ENCODE results near the gene TRIP6.

Gene TRIP6

DNA sequence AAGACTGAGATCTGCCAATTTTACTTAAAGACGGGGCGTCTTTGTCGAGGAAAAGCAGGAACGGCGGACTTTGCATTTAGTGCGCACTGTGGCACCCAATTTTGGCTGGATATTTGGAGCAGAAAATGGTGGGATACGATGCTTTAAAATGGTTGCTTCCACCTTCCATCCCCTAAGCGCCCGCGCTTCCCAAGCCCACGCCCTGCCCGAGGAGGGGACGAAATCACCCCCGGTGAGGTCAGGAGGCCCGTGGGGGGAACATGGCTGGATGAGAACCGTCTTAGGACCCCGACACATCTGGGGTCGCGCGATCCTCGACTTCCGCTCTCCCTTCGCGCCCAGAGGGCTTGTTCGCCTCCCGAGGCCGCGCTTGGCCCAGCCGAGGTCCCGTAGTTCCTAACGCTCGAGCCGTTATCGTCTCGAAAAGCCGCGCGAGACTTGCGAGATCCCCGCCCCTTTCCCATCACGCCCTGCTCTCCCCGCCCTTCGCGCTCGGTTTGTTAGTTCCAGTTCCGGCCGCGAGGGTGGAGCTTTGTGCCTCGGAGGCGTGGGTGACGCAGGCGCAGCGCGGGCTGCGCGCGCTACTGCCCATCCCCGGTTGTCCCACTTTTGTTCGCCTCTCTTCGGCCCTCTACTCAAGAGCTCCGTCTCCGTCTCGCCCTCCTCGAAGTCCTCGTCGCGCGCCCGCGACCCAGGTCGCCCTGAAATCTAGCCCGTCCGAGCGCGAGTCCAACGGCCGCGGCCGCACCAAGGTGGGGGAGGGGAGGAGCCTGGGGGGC is 7.6 kb downstream of the TRIP6 start, which contains the start of gene SRRT:
TSS of gene SRRT (plus strand) at position 527 of the 779 bp plus-strand sequence. CDS start 488 bp downstream, outside the sequence.
- DNase-seq (ENCODE audit: low spot score): peak; percentile 98

DNA sequence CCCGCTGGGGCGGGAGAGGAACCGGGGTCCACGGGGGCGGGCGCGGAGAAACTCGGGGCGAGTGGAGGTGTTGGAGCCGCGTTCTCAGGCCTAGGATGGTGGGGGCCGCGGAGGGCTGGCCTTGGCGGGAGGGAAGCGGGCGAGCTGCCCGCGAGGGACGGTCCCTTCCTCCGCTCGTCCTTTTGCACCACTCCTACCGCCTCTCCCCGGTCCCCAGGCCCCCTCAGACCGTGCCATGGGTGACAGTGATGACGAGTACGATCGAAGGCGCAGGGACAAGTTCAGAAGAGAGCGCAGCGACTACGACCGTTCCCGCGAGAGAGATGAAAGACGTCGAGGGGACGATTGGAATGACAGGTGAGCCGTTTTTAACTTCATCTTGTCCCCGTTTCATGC is 8.2 kb downstream of the TRIP6 start:
- peak; percentile 47 for DNase-seq (ENCODE audit: low spot score)

DNA sequence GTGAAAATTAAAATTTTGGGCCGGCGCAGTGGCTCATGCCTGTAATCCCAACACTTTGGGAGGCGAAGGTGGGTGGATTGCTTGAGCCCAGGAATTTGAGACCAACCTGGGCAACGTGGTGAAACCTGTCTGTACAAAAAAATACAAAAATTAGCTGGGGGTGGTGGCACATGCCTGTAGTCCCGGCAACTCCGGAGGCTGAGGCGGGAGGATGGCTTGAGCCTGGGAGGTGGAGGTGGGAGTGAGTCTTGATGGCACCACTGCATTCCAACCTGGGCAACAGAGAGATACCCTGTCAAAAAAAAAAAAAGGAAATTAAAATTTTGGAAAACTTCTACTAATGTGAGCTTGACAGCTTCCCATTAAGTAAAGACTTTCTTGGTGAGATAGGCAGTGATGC is 10.8 kb downstream of the TRIP6 start:
- DNase-seq (ENCODE audit: low spot score): no peak

DNA sequence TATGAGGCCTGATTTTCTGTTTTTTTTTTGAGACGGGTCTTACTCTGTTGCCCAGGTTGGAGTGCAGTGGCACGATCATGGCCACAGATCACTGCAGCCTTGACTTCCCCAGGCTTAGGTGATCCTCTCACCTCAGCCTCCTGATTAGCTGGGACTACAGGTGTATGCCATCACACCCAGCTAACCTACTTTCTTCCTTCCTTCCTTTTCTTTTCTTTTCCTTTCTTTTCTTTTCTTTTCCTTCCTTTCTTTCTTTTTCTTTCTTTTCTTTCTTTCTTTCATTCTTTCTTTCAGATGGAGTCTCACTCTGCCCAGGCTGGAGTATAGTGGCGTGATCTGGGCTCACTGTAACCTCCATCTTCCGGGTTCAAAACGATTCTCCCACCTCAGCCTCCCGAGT is 11.5 kb downstream of the TRIP6 start:
- DNase-seq (ENCODE audit: low spot score): no peak

DNA sequence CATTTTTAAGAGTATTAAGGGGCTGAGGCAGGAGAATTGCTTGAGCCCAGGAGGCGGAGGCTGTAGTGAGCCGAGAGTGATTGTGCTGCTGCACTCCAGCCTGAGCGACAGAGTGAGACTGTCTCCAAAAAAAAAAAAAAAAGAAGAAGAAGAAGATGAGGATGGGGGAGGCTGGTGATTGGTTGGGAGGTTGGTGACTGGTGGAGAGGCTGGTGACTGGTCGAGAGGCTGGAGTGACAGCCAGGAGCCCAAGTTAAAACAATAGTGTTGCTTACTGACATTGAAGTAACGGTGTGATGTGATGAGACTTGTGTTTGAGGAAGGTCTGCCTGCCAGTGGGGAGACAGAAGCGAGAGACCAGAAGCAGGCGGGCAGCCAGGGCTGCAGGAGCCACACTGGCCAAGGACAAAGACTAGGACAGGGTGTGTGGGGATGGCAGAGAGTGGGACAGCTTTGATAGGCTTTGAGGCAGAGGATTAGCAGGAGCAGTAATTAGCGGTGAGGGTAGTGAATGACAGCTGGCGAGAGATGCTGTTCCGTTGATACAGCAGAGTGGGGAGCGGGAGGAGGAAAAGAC is 12.6 kb downstream of the TRIP6 start:
- DNase-seq (ENCODE audit: low spot score): no peak

DNA sequence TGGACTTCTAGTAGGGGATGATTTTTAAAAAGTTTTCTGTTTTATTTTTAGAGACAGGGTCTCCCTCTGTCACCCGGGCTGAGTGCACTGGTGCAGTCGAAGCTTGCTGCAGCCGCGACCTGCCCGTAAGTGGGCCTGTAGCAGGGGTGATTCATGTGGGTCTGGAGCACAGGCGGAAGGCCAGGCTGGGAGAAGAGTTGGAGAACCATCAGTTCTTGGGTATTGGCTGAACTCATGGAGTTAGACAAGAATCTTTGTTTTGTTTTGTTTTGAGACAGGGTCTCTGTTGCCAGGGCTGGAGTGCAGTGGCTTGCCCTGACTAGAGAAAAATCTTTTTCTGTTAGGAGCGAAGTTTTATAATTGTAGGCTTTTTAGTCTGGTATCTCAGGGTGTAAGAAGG is 13.5 kb downstream of the TRIP6 start:
- DNase-seq (ENCODE audit: low spot score): no peak

DNA sequence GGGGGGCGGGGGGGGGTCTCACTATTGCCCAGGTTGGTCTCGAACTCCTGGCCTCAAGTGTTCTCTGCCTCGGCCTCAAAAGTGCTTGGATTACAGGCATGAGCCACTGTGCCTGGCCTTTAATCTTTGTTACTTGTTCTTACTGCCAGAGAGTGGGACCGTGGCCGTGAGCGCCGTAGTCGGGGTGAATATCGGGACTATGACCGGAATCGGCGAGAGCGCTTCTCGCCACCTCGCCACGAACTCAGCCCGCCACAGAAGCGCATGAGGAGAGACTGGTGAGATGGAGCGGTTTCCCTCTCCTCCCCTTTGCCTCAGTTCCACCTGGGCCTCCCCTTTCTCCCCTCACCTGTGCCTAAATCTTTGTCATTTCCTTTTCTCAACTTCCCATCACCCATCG is 13.9 kb downstream of the TRIP6 start:
- DNase-seq (ENCODE audit: low spot score): no peak

DNA sequence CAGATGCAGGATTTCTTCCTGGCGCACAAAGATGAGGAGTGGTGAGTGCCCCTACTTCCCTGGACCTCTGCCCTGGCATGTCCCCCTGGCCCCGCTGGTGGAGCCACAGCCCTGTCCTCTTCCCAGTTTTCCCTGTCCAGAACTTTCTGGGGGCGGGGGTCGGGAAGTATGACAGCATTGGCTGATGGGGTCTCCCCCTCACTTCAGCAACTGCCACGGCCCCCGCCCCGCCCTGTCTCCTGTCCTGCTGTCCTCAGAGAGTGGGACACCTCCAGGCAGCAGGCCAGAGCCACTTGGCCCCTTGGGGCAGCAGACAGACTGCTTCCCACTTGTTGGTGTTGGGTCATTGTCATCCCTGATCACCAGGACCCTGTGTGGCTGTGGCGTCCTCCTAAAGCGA is 15.0 kb downstream of the TRIP6 start:
- DNase-seq (ENCODE audit: low spot score): no peak

DNA sequence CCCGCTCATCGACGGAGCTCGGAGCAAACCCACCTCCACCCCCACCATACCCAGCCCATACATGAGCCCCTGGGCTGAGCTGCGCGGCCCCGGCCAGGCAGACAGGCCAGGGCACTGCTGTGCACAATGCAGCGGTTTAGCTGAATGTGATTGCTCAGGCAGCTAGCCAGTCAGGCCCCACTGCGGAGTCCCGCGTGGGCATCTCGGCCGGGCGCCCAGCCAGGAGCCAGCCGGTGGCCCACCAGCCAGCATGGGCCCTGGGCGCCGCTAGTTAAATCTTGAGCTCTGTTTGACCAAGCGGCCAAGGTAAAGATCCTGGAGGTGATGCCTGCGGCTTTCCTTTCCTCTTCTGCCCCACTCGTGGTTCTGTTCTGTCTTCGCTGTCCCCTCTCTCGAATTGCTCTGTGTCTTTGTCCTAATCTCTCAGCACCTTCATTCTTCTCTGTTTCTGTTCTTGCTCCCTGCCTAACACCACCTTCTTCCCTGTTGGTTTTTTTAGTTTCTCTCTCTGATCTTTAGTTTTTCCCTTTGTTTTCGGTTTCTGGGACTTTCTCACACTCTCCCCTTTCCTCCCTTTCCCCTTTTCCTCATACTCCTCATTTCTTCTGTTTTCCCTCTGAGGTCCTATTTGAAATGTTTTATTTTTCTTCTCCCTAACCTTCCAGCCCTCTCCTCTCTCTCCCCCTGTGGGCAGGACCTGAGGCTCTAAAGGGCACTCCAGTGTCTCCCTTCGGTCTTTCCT is 15.8 kb downstream of the TRIP6 start:
- DNase-seq (ENCODE audit: low spot score): no peak

DNA sequence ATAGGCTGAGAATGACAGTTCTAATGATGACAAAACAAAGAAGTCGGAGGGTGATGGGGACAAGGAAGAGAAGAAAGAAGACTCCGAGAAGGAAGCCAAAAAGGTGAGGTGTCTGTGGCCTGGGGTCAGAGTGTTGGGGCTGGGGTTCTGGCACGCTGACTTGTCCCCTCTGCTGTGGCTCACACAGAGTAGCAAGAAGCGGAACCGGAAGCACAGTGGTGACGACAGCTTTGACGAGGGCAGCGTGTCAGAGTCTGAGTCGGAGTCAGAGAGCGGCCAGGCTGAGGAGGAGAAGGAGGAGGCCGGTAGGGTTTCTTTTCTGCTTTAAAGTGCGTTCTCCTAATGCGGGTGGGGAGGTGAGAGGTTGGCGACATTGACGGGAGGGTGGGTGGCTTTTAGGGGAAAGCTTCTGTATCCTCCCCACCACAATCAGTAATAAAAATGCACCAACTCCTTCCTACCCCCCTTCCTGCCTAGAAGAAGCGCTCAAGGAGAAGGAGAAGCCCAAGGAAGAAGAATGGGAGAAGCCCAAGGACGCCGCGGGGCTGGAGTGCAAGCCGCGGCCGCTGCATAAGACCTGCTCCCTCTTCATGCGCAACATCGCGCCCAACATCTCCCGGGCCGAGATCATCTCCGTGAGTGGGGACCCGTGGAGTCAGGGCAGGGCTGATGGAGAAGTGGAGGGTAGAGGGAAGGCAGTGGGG is 17.7 kb downstream of the TRIP6 start:
- no peak for DNase-seq (ENCODE audit: low spot score)

DNA sequence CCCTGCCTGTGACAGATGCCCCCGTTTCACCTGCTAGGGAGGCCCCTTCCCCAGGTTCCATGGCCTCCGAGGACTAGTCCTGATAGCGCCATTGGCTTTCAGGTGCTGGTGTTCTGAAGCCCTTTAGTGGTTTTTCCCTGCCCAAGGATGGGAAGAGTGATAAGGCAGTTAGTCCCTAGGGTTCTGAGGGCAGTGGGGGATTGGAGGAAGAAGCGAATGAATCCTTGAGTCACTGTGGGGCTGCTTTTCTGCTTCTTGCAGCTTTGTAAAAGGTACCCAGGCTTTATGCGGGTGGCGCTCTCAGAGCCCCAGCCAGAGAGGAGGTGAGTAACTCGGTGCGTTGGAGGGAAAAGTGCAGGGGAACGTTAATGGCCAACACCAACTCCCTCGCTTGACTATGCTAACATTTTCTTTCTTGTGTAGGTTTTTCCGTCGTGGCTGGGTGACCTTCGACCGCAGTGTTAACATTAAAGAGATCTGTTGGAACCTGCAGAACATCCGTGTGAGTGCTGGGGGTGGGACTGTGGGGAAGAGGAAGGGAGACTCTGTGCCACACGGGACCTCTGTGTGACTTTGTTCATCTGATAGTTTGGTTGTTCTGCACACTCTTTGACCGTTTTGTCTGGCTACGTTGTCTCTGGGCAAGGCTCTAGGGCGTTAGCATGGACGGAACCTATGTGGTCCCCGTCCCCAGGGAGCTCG is 18.4 kb downstream of the TRIP6 start:
- no peak for DNase-seq (ENCODE audit: low spot score)

DNA sequence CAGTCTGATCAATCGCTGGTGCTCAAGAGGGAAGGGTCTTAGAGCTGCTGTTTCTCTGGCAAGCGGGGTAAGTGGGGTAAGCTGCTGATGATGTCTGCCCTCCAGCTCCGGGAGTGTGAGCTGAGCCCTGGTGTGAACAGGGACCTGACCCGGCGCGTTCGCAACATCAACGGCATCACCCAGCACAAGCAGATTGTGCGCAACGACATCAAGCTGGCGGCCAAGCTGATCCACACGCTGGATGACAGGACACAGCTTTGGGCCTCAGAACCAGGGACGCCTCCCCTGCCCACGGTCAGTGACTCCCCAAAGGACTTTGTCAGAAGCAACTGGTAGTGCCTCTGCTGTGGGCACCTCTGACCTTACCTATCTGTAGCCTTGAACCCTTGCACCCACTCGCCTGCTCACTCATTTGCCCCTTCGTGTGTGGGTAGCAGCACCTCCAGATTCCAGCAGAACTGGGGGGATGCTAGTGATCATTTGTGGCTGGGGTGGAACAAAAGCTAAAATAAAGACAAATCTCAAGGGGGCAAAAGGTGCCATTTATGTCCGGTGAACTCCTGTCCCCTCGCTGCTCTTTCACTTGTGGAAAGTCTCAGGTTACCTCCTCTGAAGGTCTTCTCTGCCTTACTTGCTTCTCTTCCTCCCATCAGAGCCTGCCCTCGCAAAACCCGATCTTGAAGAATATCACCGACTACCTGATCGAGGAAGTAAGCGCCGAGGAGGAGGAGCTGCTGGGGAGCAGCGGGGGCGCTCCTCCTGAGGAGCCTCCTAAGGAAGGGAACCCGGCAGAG is 19.2 kb downstream of the TRIP6 start:
- no peak for DNase-seq (ENCODE audit: low spot score)

DNA sequence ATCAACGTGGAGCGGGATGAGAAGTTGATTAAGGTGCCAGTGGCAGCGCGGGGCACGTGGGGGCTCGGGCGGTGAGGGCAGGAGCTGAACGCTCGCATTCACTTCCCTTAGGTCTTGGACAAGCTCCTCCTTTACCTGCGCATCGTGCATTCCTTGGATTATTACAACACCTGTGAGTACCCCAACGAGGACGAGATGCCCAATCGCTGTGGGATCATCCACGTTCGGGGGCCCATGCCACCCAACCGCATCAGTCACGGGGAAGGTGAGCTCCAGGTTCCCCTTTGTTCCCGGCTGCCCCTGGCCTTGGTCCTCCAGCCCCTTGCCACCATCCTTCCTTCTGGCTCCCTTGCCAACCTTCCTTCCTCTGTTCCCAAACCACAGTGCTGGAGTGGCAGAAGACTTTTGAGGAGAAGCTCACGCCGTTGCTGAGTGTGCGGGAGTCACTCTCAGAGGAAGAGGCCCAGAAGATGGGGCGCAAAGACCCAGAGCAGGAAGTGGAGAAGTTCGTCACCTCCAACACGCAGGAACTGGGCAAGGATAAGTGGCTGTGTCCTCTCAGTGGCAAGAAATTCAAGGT is 19.8 kb downstream of the TRIP6 start:
- DNase-seq (ENCODE audit: low spot score): no peak

DNA sequence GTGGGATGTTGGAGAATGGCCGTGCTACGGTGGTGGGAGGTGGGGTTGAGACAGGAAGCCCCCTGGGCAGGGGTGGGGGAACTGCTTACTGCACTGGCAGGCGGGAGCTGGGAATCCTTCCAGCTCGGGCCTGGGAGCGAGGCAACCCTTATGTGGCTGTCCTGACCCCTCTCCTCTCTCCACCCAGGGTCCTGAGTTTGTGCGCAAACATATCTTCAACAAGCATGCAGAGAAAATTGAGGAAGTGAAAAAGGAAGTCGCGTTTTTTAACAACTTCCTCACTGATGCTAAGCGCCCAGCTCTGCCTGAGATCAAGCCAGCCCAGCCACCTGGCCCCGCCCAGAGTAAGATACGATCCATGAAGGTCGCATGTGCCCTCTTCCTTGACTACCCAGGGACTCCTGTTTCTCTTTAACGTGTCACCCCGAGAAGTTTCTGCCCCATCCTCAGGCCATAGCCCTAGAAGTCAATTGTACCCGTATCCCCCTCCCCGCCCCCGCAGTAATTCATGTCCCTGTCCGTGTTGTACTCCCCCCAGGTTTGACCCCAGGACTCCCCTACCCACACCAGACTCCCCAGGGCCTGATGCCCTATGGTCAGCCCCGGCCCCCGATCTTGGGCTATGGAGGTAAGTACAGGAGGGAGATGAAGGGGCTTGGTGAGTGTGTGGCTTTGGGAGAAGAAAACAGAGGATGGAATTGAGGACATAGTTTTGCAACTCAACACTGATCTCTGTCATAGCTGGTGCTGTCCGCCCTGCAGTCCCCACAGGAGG is 20.5 kb downstream of the TRIP6 start:
- DNase-seq (ENCODE audit: low spot score): no peak

DNA sequence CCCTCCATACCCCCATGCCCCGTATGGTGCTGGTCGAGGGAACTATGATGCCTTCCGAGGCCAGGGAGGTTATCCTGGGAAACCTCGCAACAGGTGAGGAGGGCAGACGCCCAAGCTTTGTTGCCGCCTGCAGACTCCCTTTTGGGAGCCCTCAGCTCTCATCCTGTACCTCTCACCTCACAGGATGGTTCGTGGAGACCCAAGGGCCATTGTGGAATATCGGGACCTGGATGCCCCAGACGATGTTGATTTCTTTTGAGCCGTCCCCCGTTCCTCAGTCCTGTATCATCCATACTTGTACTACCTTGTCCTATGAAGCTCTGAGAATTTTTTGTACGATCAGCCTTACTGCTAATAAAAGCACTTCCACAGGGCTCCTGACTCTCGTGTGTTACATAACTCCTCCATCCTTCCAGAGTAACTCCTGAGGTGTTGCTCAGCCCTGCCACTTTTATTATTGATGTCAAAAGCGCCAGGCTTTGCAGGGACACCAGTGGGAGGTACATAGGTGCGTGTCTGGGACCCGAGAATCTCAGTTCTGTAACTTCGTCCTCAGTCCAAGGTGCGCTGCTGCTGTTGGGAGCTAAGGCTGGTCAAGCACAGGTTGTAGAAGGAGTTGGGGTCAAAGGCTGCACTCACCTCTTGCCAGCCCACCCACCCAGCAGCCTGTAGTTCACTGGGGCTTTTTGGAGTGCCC is 21.3 kb downstream of the TRIP6 start:
- no peak for DNase-seq (ENCODE audit: low spot score)

DNA sequence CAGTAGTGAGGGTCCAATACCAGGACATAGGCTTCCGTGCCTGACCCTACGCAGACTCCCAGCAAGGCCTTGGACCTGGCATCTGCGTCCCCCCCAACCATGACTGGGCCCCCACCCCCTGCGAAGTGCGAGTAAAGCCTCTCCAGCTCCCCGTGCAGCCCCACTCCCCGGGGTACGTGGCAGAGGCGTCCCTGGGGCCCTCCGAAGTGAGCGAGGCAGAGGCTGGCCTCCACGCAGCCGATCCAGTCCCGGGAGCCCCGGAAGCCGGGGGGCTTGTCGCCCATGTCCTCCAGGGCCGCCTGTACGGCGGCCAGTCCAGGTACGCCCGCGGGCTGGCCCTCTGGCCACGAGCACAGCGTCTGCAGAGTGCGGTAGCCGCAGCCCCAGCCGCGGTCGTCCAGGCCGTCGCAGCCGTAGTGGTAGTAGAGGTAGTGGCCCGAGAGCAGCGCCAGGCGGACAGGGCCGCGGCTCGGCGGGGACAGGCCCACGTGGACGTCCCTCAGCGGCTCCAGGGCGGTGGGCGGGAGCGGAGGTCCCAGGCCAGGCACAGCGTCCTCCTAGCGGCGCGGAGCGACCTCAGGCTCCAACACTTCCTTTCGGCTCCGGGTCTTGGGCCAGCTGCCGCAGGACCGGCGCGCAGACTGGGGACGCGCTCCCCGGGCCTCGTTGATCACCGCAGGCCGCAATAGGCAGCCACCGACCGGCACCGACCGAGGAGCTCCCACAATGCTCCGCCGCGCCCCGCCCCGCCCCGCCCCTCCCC is 22.0 kb downstream of the TRIP6 start, which contains the start of gene UFSP1:
TSS of gene UFSP1 (minus strand) at position 728 of the 763 bp plus-strand sequence. CDS start at position 284, 444 bp downstream.
- no peak for DNase-seq (ENCODE audit: low spot score)

DNA sequence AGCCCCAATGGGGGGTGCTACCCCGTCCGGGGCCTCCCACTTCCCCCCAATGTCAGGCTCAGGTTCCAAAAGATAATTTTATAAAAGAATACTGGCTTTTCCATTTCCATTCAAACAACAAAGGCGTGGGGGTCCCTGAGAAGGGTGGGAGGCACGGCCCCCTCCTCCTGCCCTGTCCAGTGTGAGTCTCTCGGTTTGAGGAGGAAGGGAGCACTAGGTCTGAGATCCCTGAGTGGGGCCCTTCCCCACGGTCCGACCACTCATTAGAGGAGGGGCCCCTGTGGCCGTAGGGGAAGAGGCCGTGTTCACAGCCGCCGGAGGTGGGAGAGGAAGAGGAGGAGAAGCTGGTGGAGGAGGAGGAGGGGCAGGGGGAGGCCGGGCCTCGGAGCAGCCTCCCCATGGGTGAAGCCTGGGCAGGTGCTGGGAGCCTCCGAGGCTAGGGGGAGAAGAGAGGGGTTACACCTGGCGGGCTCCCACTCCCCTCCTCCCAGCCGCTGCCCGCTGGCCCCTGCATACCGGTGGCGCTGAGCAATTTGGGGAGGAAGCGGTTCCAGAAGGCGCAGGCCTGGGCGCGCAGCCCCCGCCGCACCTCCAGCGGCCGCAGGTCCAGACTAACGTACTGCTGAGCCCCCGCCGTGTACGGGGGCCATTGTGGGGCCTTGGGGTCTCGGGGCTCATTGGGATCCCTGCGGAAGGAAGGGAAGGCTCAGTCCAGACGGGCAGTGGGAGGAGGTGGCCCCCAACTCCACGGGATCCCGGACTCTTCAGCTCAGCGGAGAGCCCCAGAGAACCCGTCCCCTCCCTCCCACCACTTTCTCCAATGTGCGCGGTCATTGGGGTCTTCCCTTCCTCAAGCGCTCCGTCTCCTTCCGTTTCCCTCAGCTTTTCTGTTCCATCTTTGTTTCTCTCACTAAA is 23.7 kb downstream of the TRIP6 start:
- DNase-seq (ENCODE audit: low spot score): peak; percentile 39

All from kidney tubule cell (primary cell).